KMS-11 (cell line): Measurements from ENCODE around the gene SUMO2.
"Not testable (repeated sequence)": the region's sequence is repeated elsewhere in the genome, so short reads cannot be mapped to it uniquely, and the experiment has no call there.

ENCODE experiments used
- H2AFZ ChIP-seq: fragments of 200-600 bp; sonication (generic); 2 replicates; pipeline ENCODE4 v1.6.1; 2016; ENCODE audit warnings: antibody characterized with exemption, mixed run types, low read depth
- H3K27ac ChIP-seq: fragments of 200-600 bp; sonication (generic); 2 replicates; pipeline ENCODE4 v1.6.1; 2016; ENCODE audit warnings: mild to moderate bottlenecking, mixed run types
- H3K27me3 ChIP-seq: fragments of 200-600 bp; sonication (generic); 2 replicates; pipeline ENCODE4 v1.6.1; 2017; ENCODE audit warnings: mild to moderate bottlenecking, low read depth, mixed run types, moderate library complexity; ENCODE audit not compliant: insufficient read depth
- H3K36me3 ChIP-seq: fragments of 200-600 bp; sonication (generic); 2 replicates; pipeline ENCODE4 v1.6.1; 2017; ENCODE audit warnings: mild to moderate bottlenecking, mixed run types; ENCODE audit not compliant: insufficient read depth
- H3K4me1 ChIP-seq: fragments of 200-600 bp; sonication (generic); 2 replicates; pipeline ENCODE4 v1.6.1; 2016; ENCODE audit warnings: mild to moderate bottlenecking, low read depth, mixed run types; ENCODE audit not compliant: poor library complexity, severe bottlenecking
- H3K4me2 ChIP-seq: fragments of 200-600 bp; sonication (generic); 2 replicates; pipeline ENCODE4 v1.7.0; 2016; ENCODE audit warnings: mild to moderate bottlenecking, mixed run types
- H3K4me3 ChIP-seq: fragments of 200-600 bp; sonication (generic); IDR thresholded peaks from 2 replicates; pipeline ENCODE4 v1.6.1; 2017; ENCODE audit warnings: low read depth, low read length, mixed read lengths; ENCODE audit not compliant: insufficient read depth
- H3K79me2 ChIP-seq: fragments of 200-600 bp; sonication (generic); 2 replicates; pipeline ENCODE4 v1.6.1; 2016; ENCODE audit warnings: low read depth, mixed run types; ENCODE audit not compliant: insufficient read depth
- H3K9ac ChIP-seq: fragments of 200-600 bp; sonication (generic); 2 replicates; pipeline ENCODE4 v1.6.1; 2016; ENCODE audit warnings: mild to moderate bottlenecking, mixed run types
- H4K20me1 ChIP-seq: fragments of 200-600 bp; sonication (generic); 2 replicates; pipeline ENCODE4 v1.6.1; 2016; ENCODE audit warnings: mild to moderate bottlenecking, mixed run types; ENCODE audit not compliant: insufficient read depth
- CTCF ChIP-seq: fragments of 200-600 bp; sonication (generic); conservative IDR thresholded peaks from 2 replicates; pipeline ENCODE4 v1.6.1; 2017; ENCODE audit warnings: low read depth, mild to moderate bottlenecking, antibody characterized with exemption, low read length, moderate library complexity, mixed read lengths

The SUMO2 gene

GRCh38 chr17:75135452-75135851 lies 47.3 kb downstream of the SUMO2 start:
- peaks cover 6% of the 10 kb centered on the region; the same call in 1 of the 2 replicates for H3K79me2 ChIP-seq
- no peaks in the 10 kb centered on the region for H4K20me1 ChIP-seq
- no peaks in the 10 kb centered on the region; the same call in 1 of the 2 replicates for H3K36me3 ChIP-seq
- no peak overlapping the region for H3K4me2 ChIP-seq
- H3K4me1 ChIP-seq, result peaks cover 19% of the 10 kb centered on the region
- no peak overlapping the region for H3K27ac ChIP-seq
- no peak overlapping the region for H2AFZ ChIP-seq
- no peaks in the 10 kb centered on the region for H3K27me3 ChIP-seq
- no peak overlapping the region for H3K4me3 ChIP-seq
- no peak overlapping the region for H3K9ac ChIP-seq
- no peak for TF ChIP-seq CTCF

GRCh38 chr17:75133607-75134347 lies 49.0 kb downstream of the SUMO2 start:
- H3K9ac ChIP-seq, H3K27me3 ChIP-seq, H3K79me2 ChIP-seq, H3K36me3 ChIP-seq, H4K20me1 ChIP-seq, H2AFZ ChIP-seq, H3K27ac ChIP-seq, H3K4me2 ChIP-seq, H3K4me3 ChIP-seq: not testable (repeated sequence)
- peaks cover 24% of the 10 kb centered on the region for H3K4me1 ChIP-seq

GRCh38 chr17:75133001-75133400 lies 49.8 kb downstream of the SUMO2 start:
- peaks cover 8% of the 10 kb centered on the region; the same call in 1 of the 2 replicates for H3K79me2 ChIP-seq
- H2AFZ ChIP-seq, result no peak overlapping the region
- H3K36me3 ChIP-seq, result no peaks in the 10 kb centered on the region
- no peak overlapping the region for H3K4me3 ChIP-seq
- TF ChIP-seq CTCF, result no peak
- no peaks in the 10 kb centered on the region for H3K27me3 ChIP-seq
- H3K27ac ChIP-seq, result no peak overlapping the region
- H3K4me2 ChIP-seq, result no peak overlapping the region
- H4K20me1 ChIP-seq, result no peaks in the 10 kb centered on the region
- no peak overlapping the region for H3K9ac ChIP-seq
- peaks cover 24% of the 10 kb centered on the region for H3K4me1 ChIP-seq

GRCh38 chr17:75132018-75133000 lies 50.5 kb downstream of the SUMO2 start:
- H3K36me3 ChIP-seq, H4K20me1 ChIP-seq, H3K27me3 ChIP-seq, H3K79me2 ChIP-seq, H3K4me3 ChIP-seq: not testable (repeated sequence)
- peak overlapping the region; percentile 85 for H3K9ac ChIP-seq
- peak overlapping the region; percentile 65 for H3K4me2 ChIP-seq
- peak overlapping the region; percentile 90 for H2AFZ ChIP-seq
- peaks cover 24% of the 10 kb centered on the region for H3K4me1 ChIP-seq
- H3K27ac ChIP-seq, result peak overlapping the region; percentile 64

GRCh38 chr17:75131278-75132017 lies 51.3 kb downstream of the SUMO2 start, which contains the start of gene NT5C:
NT5C (minus strand) TSS chr17:75131742; CDS start chr17:75131707, 35 bp downstream.
- peaks cover 8% of the 10 kb centered on the region; the same call in 1 of the 2 replicates for H3K79me2 ChIP-seq
- peaks cover 24% of the 10 kb centered on the region for H3K4me1 ChIP-seq
- H4K20me1 ChIP-seq, result no peaks in the 10 kb centered on the region
- peak within 1 kb of the TSS; percentile 64 for H3K27ac ChIP-seq
- no peaks in the 10 kb centered on the region for H3K27me3 ChIP-seq
- H3K4me3 ChIP-seq, result peak within 1 kb of the TSS; percentile 45
- TF ChIP-seq CTCF, result peak; percentile 74
- H3K36me3 ChIP-seq, result no peaks in the 10 kb centered on the region
- peak within 1 kb of the TSS; percentile 85 for H3K9ac ChIP-seq
- H2AFZ ChIP-seq, result peak within 1 kb of the TSS; percentile 90
- peak within 1 kb of the TSS; percentile 65 for H3K4me2 ChIP-seq
